T-helper 22 cell (primary cell): ENCODE data around the gene CHST13.

Experiments
- DNase-seq: peaks from one replicate; pipeline ENCODE4 v3.0.0-alpha.2; 2020; ENCODE audit warnings: low read depth

The CHST13 gene

GRCh38 chr3:126509597-126510307, 14.2 kb upstream of the CHST13 start:
- DNase-seq, result no peak

- no peak for DNase-seq
These were observed 13.5 kb upstream of the CHST13 start for GRCh38 chr3:126510308-126510910.

- DNase-seq, result no peak
These were observed 12.7 kb upstream of the CHST13 start for GRCh38 chr3:126511291-126511690.

GRCh38 chr3:126512026-126512425, 11.9 kb upstream of the CHST13 start:
- DNase-seq, result no peak

- DNase-seq, result no peak
These were observed 10.9 kb upstream of the CHST13 start for GRCh38 chr3:126512916-126513650.

GRCh38 chr3:126514161-126514560, 9.8 kb upstream of the CHST13 start:
- no peak for DNase-seq

- no peak for DNase-seq
These were observed 8.8 kb upstream of the CHST13 start for GRCh38 chr3:126515066-126515706.

- no peak for DNase-seq
These were observed 7.6 kb upstream of the CHST13 start for GRCh38 chr3:126516152-126516935.

GRCh38 chr3:126516936-126517290, 7.0 kb upstream of the CHST13 start:
- DNase-seq, result no peak

- DNase-seq, result no peak
These were observed 6.5 kb upstream of the CHST13 start, which contains the start of gene UROC1 for GRCh38 chr3:126517291-126517951. UROC1 (minus strand) TSS chr3:126517773; CDS start chr3:126517719, 54 bp downstream.

- no peak for DNase-seq
These were observed 5.8 kb upstream of the CHST13 start for GRCh38 chr3:126517986-126518778.

GRCh38 chr3:126518779-126519177, 5.2 kb upstream of the CHST13 start:
- no peak for DNase-seq

- DNase-seq, result no peak
These were observed 4.2 kb upstream of the CHST13 start for GRCh38 chr3:126519506-126520455.

GRCh38 chr3:126521122-126521891, 2.6 kb upstream of the CHST13 start:
- no peak for DNase-seq

- DNase-seq, result no peak
These were observed 1.6 kb upstream of the CHST13 start for GRCh38 chr3:126522363-126522788.

- DNase-seq, result no peak
These were observed 554 bp downstream of the CHST13 start for GRCh38 chr3:126524429-126524988.

- DNase-seq, result no peak
These were observed 1.3 kb downstream of the CHST13 start for GRCh38 chr3:126525091-126525852.
